WI38 (cell line): ENCODE results near the gene MGAT4A.

Experiments
- H3K4me3 ChIP-seq: 2 replicates; pipeline ENCODE4 v1.5.1; 2011; ENCODE audit warnings: low read depth, mild to moderate bottlenecking, control low read depth, low read length
- TF ChIP-seq, protein P1 (sequence below): IDR thresholded peaks from 2 replicates; pipeline ENCODE4 v1.5.1; 2012; ENCODE audit warnings: low read depth, mild to moderate bottlenecking, control low read depth, low read length

The MGAT4A gene

DNA sequence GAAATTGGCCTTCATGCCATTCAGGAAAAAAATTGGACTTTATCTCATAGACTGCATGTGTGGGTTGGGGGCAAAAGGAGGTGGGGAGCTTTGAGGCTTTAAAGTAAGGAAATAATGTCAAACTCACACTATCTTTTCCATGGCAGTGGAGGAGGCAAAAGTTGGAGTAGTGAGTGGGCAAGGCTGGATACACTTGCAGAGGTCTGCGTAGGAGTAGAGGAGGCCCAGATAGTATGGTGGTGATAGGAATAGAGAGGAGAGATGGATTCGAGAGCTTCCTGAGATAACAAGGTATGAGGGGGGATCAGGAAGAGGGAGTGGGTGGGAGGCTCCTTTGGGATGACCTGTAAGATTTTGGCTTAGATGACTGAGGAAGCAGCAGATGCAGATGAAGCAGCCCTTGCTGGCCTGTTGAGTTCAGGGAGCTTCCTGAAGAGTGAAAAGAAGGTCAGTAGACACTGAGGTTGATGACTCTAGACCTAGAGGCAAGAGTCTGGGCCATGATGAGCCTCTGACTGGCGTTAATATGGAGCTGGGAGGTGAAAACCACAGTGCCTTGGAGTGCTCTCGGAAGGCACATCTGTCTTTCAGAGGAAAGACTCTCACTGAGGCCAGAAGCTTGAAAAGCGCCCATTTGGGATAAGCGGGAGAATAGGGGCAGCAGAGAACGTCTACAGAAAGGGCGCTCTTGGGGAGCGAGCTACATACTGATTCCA, 116.8 kb downstream of the MGAT4A start:
- TF ChIP-seq, protein P1, sequence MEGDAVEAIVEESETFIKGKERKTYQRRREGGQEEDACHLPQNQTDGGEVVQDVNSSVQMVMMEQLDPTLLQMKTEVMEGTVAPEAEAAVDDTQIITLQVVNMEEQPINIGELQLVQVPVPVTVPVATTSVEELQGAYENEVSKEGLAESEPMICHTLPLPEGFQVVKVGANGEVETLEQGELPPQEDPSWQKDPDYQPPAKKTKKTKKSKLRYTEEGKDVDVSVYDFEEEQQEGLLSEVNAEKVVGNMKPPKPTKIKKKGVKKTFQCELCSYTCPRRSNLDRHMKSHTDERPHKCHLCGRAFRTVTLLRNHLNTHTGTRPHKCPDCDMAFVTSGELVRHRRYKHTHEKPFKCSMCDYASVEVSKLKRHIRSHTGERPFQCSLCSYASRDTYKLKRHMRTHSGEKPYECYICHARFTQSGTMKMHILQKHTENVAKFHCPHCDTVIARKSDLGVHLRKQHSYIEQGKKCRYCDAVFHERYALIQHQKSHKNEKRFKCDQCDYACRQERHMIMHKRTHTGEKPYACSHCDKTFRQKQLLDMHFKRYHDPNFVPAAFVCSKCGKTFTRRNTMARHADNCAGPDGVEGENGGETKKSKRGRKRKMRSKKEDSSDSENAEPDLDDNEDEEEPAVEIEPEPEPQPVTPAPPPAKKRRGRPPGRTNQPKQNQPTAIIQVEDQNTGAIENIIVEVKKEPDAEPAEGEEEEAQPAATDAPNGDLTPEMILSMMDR = no peak
- H3K4me3 ChIP-seq = no peak overlapping the region

- TF ChIP-seq, protein P1 = no peak
- peak overlapping the region; percentile 79 for H3K4me3 ChIP-seq
These were observed 121.8 kb downstream of the MGAT4A start for GRCh38 chr2:98608962-98609604.

- H3K4me3 ChIP-seq = peak within 1 kb of the TSS; percentile 79
- TF ChIP-seq, protein P1 = no peak
These were observed 122.6 kb downstream of the MGAT4A start, which contains the start of the genes COA5 and UNC50 for GRCh38 chr2:98608116-98608961. TSS of gene COA5 (minus strand) at chr2:98608512. CDS start at chr2:98608405, 107 bp downstream. TSS of gene UNC50 (plus strand) at chr2:98608589. CDS start at chr2:98609760, 1,171 bp downstream.

DNA sequence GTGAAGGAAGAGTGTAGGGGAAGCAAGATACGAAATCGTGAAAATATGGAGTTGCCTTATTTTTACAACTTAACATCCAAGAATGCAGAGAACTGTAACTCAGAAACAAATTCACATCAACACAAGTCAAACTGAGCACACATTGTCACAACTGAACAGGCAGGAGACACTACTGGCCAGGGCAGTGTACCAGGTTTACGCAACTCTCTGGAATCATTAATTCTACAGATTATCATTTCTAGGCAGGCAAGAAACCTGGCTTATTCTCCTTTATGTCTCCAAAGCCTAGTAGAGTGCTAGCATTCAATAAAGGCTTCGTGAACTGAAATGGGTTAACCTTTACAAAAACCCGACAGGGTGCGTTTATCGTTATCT, 123.2 kb downstream of the MGAT4A start:
- TF ChIP-seq, protein P1 = no peak
- H3K4me3 ChIP-seq = peak overlapping the region; percentile 79

- H3K4me3 ChIP-seq = peak overlapping the region; percentile 79
- TF ChIP-seq, protein P1 = no peak
These were observed 123.8 kb downstream of the MGAT4A start for GRCh38 chr2:98607104-98607503.

- TF ChIP-seq, protein P1 = no peak
- no peak overlapping the region for H3K4me3 ChIP-seq
These were observed 124.5 kb downstream of the MGAT4A start for GRCh38 chr2:98606431-98606830.
